Endothelial cell of umbilical vein (primary cell): ENCODE data around the gene NAP1L5.

Experiments
- MYC ChIP-seq: IDR thresholded peaks from one replicate; pipeline ENCODE4 v1.6.1; 2011; ENCODE audit warnings: mild to moderate bottlenecking, low read depth, low read length
- POLR2A ChIP-seq: IDR thresholded peaks from 2 replicates; pipeline ENCODE4 v1.6.1; 2012; ENCODE audit warnings: low read depth, mild to moderate bottlenecking, control low read depth, low read length
- POLR2AphosphoS5 ChIP-seq: IDR thresholded peaks from 2 replicates; pipeline ENCODE4 v1.6.1; 2012; ENCODE audit warnings: low read depth, mild to moderate bottlenecking, control low read depth, low read length, moderate library complexity; ENCODE audit not compliant: insufficient read depth
- TF ChIP-seq, protein P1 (sequence below): IDR thresholded peaks from 2 replicates; pipeline ENCODE4 v1.6.1; 2011; ENCODE audit not compliant: insufficient read depth, insufficient read length

DNA sequence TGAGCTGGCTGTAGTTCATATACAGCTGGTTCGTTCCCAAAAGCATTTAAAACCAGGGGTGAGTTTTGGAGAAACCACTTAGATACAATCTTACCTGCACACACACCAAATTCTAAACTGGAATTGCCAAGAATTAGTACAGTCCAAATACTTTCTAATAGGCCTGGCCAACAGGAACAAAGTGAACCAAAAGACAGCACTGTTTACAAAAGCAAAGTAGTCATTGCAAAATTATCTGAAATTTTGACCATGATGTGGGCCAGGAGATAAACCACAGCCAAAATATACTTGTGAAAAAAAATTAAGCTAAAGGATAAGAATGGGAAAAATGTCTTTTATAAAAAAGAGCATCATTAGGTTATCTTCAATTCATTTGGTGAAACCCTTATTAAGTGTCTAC, 37.9 kb upstream of the NAP1L5 start:
- TF ChIP-seq POLR2AphosphoS5 (no peak), MYC (no peak), POLR2A (no peak)
- TF ChIP-seq, protein P1, sequence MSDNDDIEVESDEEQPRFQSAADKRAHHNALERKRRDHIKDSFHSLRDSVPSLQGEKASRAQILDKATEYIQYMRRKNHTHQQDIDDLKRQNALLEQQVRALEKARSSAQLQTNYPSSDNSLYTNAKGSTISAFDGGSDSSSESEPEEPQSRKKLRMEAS = no peak
